ENCODE results near the gene PLBD1. TPM values are rescaled to one million over a fixed set of nuclear protein-coding genes. Genes with fewer than 3 reads are reported as not detected.

The PLBD1 gene
- total and polyA plus RNA-seq, 12 donors, result 0.85 to 7.7 (median 6.6) TPM

GRCh38 chr12:14589169-14590004 is 21.7 kb upstream of the PLBD1 start:
- no peak for DNase-seq
- Histone ChIP-seq H3K27me3 (no peaks in the 10 kb centered on the region), H3K9me3 (replicated peaks in 1 of 3) (no peaks in the 10 kb centered on the region), H3K4me1 (replicated peaks in 1 of 2) (no peaks in the 10 kb centered on the region), H3K4me3 (no peak overlapping the region), H3K27ac (no peak overlapping the region), H3K36me3 (replicated peaks in 1 of 2) (no peaks in the 10 kb centered on the region)
- WGBS, 4 donors, result 89 to 94% (median 90%) methylated on average over 10 to 18 of the region's 18 CpGs
- intact Hi-C loops (cut with DNase I), result no loop called here
- TF ChIP-seq POLR2A (IDR thresholded peaks at IDR 0.05), result no peak
- TF ChIP-seq, protein P1, sequence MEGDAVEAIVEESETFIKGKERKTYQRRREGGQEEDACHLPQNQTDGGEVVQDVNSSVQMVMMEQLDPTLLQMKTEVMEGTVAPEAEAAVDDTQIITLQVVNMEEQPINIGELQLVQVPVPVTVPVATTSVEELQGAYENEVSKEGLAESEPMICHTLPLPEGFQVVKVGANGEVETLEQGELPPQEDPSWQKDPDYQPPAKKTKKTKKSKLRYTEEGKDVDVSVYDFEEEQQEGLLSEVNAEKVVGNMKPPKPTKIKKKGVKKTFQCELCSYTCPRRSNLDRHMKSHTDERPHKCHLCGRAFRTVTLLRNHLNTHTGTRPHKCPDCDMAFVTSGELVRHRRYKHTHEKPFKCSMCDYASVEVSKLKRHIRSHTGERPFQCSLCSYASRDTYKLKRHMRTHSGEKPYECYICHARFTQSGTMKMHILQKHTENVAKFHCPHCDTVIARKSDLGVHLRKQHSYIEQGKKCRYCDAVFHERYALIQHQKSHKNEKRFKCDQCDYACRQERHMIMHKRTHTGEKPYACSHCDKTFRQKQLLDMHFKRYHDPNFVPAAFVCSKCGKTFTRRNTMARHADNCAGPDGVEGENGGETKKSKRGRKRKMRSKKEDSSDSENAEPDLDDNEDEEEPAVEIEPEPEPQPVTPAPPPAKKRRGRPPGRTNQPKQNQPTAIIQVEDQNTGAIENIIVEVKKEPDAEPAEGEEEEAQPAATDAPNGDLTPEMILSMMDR (IDR thresholded peaks at IDR 0.05), result no peak

- intact Hi-C loops (cut with DNase I), result no loop called here
- Histone ChIP-seq H3K36me3 (replicated peaks in 1 of 2) (no peaks in the 10 kb centered on the region), H3K4me1 (replicated peaks in 1 of 2) (no peaks in the 10 kb centered on the region), H3K4me3 (no peak overlapping the region), H3K27ac (no peak overlapping the region), H3K9me3 (replicated peaks in 1 of 3) (no peaks in the 10 kb centered on the region), H3K27me3 (no peaks in the 10 kb centered on the region)
- no peak for TF ChIP-seq POLR2A (IDR thresholded peaks at IDR 0.05)
- TF ChIP-seq, protein P1 (IDR thresholded peaks at IDR 0.05), result no peak
- 86 to 98% (median 90%) methylated on average over 3 of the region's 3 CpGs for WGBS, 4 donors
- DNase-seq, result no peak
Observed at GRCh38 chr12:14588571-14588970, 20.9 kb upstream of the PLBD1 start.

DNA sequence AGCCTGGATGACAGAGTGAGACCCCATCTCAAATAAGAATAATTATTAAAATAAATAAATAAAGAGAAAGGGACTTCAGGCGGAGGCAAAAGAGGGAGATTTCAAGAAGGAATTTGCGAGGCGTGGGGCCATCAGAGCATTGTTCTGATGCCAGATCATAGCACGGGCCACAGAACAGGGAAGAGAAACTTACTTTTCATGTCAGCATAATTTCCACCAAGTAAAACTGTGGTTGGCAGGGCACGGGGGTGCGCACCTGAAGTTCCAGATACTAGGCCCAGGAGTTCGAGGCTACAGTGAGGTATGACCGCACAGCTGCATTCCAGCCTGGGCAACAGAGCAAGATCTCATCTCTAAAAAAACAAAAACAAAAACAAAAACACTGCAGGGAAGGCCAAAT is 11.0 kb upstream of the PLBD1 start:
- whole genome bisulfite sequencing, 4 donors, result 83 to 90% (median 87%) methylated on average over 8 of the region's 8 CpGs
- H3K4me1 ChIP-seq (replicated peaks in 1 of 2), result no peaks in the 10 kb centered on the region
- no peak for DNase-seq
- H3K9me3 ChIP-seq (replicated peaks in 1 of 3), result no peaks in the 10 kb centered on the region
- no peaks in the 10 kb centered on the region for H3K36me3 ChIP-seq (replicated peaks in 1 of 2)
- no peak for TF ChIP-seq POLR2A (IDR thresholded peaks at IDR 0.05)
- TF ChIP-seq, protein P1 (IDR thresholded peaks at IDR 0.05), result no peak
- intact Hi-C loops (cut with DNase I), result no loop called here
- no peak overlapping the region for H3K27ac ChIP-seq
- H3K4me3 ChIP-seq, result no peak overlapping the region
- H3K27me3 ChIP-seq, result no peaks in the 10 kb centered on the region

GRCh38 chr12:14577344-14577743 is 9.7 kb upstream of the PLBD1 start:
- Histone ChIP-seq H3K4me3 (no peak overlapping the region), H3K4me1 (replicated peaks in 1 of 2) (no peaks in the 10 kb centered on the region), H3K27ac (no peak overlapping the region), H3K27me3 (no peaks in the 10 kb centered on the region), H3K9me3 (replicated peaks in 1 of 3) (no peaks in the 10 kb centered on the region), H3K36me3 (replicated peaks in 1 of 2) (no peaks in the 10 kb centered on the region)
- TF ChIP-seq, protein P1 (IDR thresholded peaks at IDR 0.05), result no peak
- TF ChIP-seq POLR2A (IDR thresholded peaks at IDR 0.05), result no peak
- no peak for DNase-seq
- 71 to 94% (median 73%) methylated on average over 1 of the region's 1 CpG for WGBS, 4 donors
- intact Hi-C loops (cut with DNase I), result no loop called here
